ENCODE measurements around the gene SIGLEC1.

- TF ChIP-seq CREB1 (CRISPR knock-in tag; IDR thresholded peaks at IDR 0.05; ENCODE audit: low read depth) (no peak), EZH2 (IDR thresholded peaks at IDR 0.05; ENCODE audit: low read depth, unreplicated experiment) (no peak), CTCF (conservative IDR thresholded peaks at IDR 0.05; ENCODE audit: low read depth in 2 of 2) (no peak), REST (IDR thresholded peaks at IDR 0.05; ENCODE audit: unreplicated experiment) (no peak), ZNF331 (CRISPR knock-in tag; IDR thresholded peaks at IDR 0.05; ENCODE audit: low read depth) (no peak), POLR2AphosphoS5 (IDR thresholded peaks at IDR 0.05; ENCODE audit: low read depth) (no peak), ZNF462 (CRISPR knock-in tag; IDR thresholded peaks at IDR 0.05) (no peak), JUNB (IDR thresholded peaks at IDR 0.05; ENCODE audit: unreplicated experiment) (no peak), NANOG (IDR thresholded peaks at IDR 0.05; ENCODE audit: borderline replicate concordance) (no peak), ZNF114 (CRISPR knock-in tag; IDR thresholded peaks at IDR 0.05) (no peak), EZH2phosphoT487 (IDR thresholded peaks at IDR 0.05; ENCODE audit: unreplicated experiment) (no peak)
Measured at GRCh38 chr20:3706774-3707507, 5.5 kb downstream of the SIGLEC1 start.
